Gastroesophageal sphincter (tissue), 3 donors: ENCODE measurements around the gene ST7.
"Not testable (repeated sequence)": the region's sequence is repeated elsewhere in the genome, so short reads cannot be mapped to it uniquely, and the experiment has no call there.

Source experiments
- CTCF ChIP-seq, 4 experiments: fragments of 200-600 bp in 2 of 4; fragments of 450-650 bp in 2 of 4; sonication (generic) in 1 of 4; IDR thresholded peaks; one replicate each; pipeline ENCODE4 v1.5.1; 2017 to 2019; ENCODE audit warnings: antibody characterized with exemption in 4 of 4, mild to moderate bottlenecking in 2 of 4, moderate library complexity in 2 of 4
- EP300 ChIP-seq: sonication (generic); formaldehyde crosslinking; IDR thresholded peaks from one replicate; pipeline ENCODE4 v1.6.1; 2017; ENCODE audit warnings: antibody characterized with exemption, mild to moderate bottlenecking
- POLR2A ChIP-seq, 2 donors: fragments of 450-650 bp; IDR thresholded peaks; one replicate each; pipeline ENCODE4 v1.6.1; 2017; ENCODE audit warnings: antibody characterized with exemption in 2 of 2, mild to moderate bottlenecking in 2 of 2, moderate library complexity in 1 of 2
- POLR2AphosphoS5 ChIP-seq: sonication (generic); formaldehyde crosslinking; IDR thresholded peaks from one replicate; pipeline ENCODE4 v1.6.1; 2017; ENCODE audit warnings: antibody characterized with exemption

GRCh38 chr7:117030793-117031192 lies 77.5 kb downstream of the ST7 start:
- not testable (repeated sequence) for TF ChIP-seq CTCF (IDR thresholded peaks at IDR 0.05); EP300; POLR2A (IDR thresholded peaks at IDR 0.05); POLR2AphosphoS5
